ENCODE results near the gene PDE4D.
"Not testable (repeated sequence)": the region's sequence is repeated elsewhere in the genome, so short reads cannot be mapped to it uniquely, and the experiment has no call there.

PDE4D gene

DNA sequence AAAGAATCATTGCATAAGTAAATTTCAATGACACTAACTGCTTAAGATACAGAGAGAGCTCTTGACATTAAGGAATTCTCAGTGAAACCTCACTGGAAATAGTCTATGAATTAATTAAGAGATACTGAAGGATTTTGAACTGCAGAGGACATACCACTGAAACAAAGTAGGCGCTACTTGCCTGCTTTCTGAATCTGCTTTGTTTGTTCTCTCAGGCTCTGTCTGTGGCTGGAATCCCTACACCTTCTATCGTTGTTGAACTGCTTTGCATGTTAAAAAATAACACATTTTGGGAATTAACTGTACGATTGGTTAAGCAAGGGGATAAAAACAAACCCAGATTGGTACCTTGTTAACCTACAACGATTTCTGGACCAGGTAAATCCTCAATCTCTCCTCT is 435.2 kb downstream of the PDE4D start:
- DNase-seq, result no peak

DNA sequence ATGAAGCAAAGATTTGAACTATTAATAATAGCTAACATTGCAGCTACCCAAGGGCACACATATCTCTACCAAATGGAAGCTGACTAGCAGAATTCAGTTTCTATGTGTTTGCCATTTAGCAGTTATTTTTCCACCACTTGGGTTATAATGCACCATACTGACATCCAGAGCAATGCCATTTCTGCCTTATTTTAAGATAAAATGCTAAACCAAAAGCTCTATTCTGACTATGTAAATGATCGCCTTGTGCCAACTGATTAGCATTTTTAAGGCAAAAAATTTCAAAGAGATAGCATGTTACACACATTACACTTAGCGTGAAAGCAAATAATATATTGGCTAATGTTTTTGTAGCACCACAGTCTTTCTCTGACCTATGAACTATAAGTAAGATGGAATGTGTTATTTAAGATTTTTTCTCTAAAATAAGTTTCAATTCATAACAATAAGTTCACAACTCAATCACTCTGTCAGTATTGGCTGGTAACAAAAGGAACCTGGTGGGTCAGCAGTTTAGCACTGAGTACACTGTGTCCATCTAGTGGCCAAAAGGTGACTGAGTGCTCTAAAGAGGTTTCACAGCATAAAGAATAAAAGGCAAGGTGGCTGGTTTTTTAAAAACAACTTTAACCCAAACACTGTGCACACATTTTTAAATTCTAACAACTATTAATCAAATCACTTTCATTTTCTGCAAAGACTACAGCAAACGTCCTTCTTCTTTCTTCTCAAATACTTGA is 443.5 kb downstream of the PDE4D start:
- DNase-seq, result no peak

DNA sequence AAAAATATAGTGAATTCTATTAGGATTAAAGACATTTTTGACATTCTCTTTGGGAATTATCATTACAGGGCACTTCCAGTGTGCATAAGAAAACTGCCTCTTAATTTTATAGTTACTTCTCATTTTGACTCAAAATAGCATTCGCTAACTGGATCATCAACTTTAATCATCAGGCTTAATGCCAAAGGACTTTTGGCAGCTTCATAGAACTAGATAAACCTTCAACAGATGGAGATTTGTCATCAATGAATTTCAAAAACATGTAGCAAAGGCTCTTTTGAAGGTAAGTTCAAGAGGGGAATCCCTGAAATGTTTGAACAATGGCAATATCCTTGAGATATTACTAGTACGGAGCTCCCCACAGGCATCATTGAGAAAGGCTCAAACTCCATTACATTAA is 447.2 kb downstream of the PDE4D start:
- no peak for DNase-seq

DNA sequence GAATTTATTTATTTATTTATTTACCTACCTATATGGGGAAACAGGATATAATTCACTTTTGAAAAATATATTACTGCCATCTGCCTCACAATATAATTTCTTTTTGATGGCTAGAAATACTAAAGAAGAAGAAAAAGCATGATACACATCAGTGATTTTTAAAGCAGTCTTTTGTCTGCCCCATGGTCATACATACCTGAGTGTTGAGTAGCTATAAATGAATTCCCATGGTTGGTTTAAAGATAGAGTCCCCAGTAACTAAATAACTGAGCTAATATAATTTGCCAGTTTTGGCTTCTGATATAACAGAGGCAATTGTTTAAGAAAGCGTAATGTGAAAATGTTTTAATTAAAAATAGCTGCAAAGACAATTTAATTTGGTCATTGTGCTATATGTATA is 447.8 kb downstream of the PDE4D start:
- DNase-seq, result no peak

DNA sequence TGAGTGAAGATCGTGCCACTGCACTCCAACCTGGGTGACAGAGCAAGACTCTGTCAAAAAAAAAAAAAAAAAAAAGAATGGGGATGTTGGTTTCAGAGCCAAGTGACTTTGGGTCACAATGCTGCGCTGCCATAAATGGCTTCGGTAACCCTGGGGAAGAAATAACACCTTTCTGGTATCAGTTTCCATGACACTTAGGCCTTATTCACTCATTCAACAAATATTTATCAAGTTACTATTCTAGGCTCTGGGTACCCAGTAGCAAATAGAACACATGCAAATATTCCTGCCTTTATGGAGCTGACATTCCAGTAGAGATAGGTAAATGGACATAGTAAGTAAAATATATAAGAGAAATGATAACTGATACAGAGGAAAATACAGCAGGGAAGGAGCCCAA is 454.2 kb downstream of the PDE4D start:
- DNase-seq, result no peak

DNA sequence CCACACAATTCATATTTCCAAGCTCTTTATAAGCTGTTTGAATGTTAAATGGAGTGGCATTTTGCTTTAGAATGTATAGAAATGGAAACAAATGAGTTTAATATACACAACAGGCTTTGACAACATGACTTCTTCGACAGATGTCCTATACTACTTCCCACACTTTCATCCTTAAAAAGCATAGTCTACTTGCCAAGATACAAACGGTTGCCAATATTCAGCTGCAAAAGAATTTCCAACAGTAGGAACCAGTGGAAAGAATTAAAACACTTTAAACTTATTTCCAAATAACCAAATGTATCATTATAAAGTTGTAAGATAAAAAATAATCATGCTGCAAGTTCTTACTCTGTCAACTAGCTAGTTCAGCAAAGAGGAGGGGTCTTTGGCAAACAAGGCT is 456.4 kb downstream of the PDE4D start:
- DNase-seq, result no peak

DNA sequence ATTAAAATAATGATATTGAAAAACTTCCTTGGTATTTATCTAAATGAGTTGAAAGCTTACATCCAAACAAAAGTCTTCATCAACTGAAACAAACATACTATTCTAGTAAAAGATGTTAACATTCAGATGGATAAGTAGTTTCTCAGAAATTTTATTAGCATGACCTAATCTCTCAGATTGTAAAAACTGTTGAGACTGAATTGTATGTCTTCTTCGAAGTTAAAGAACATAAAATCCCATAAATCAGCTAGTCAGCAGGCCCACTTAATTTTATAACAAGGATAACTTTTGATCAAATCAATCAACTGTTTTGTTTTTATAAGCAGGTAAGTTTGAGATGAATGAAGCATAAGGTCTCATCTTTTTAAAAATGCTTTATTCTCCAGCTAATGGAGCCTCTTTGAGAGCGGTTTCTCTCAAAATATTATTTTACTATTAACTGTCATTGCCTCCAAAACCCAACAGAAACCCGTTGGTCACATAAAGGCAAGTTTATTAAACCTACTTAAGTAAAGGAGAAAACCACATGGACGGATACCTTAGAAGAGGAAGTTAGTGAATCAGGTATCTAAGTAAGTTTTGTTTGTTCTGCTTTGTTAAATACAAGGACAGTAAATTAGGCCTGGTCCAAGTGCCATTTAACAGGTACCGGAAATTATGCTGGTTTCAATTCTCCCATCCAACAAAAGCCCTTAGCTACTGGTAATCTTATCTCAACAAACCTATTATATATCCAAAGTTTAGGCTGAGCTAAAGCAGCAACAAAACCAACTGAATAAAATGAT is 457.0 kb downstream of the PDE4D start:
- DNase-seq, result no peak

DNA sequence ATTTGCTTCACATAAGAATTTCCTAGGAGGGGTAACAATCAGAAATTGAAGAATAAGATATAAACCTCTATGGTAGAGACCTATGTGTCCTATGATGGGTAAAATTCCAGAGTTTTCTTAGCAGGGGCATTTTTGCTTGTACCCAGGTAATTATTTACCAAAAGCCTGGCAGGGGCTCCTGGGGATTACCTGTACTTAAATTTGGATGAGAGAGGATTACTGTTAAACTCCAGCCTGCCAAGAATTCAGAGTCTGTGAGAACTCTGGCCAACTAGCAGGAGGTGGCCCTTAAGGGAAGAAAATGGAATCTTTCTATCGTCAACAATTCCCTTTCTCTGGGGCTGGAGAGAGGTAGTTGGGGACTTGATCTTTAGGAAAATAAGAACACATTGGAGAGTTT is 460.4 kb downstream of the PDE4D start:
- no peak for DNase-seq

DNA sequence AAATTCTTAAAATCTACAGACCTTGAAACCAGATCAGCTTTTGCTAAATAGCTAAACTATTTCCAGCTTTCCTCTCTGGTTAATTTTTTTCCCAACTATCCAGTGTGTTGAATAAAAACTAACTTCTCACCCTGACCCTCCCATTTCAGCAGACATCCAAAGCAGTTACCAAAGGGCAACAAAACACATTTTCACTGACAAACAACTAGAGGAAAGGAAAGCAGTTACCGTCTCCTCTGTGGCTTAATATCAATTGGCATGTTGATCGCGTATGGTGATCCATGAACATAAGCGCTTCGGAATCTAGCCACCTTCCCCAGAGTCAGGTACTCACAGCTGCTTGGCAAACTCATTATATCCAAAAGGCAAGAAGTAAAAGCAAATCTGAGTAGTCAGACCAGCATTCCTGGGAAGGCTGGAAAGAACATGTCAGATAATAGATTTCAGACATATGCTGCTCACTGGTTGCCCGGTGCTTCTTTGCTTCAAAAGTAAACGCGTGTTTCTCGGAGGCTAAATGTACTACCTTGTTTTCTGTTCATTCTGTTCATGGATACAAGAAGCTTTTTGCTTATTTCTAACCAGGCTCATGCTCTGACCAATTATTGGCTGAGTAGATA is 463.4 kb downstream of the PDE4D start:
- no peak for DNase-seq

DNA sequence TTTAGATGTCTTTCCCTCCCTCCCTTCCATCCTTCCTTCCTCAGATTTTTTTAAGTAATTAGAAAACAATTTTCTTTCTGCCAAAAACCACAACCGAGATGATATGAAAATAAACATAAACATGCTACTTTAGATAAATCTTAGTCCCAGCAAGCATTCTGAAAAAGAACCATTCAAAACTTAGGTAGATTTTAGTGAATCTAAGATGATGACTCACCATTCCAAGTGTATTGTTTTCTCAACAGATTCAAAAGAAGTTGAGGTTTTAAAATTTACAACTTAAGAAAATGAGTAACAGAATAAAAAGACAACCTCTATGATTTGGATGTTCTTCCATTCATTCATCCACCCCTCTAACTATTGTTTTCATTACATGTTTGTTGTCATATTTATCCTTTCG is 465.1 kb downstream of the PDE4D start:
- no peak for DNase-seq

DNA sequence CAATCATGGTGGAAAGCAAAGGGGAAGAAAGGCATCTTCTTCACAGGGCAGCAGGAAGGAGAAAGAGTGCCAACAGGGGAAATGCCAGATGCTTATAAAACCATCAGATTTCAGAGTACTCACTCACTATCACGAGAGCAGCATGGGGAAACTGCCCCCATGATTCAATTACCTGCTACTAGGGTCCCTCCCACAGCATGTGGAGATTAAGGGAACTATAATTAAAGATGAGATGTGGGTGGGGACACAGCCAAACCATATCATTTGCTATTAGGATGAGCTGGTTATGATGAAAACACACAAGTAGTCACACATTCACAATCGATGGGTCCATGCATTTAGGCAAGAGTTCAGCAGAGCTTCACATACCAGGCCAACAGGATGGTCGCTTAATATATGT is 469.0 kb downstream of the PDE4D start:
- DNase-seq, result no peak

DNA sequence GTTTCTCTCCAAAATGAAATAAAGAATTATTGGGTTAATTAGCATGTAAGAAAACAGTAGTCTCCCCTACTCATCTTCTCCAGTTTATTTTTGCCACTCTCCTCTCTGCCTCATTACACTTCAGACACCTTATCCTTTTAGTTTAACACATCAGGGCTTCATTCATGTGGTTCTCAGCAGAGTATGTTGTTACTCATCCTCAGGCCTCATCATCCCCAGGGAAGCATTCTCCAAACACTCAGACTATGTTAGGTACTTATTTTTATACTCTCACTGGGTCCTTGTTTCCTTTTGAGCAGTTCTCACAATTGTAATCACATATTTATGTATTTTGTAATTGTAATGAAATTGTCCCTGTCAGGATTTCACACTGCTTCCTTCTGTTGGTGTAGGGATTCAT is 470.5 kb downstream of the PDE4D start:
- no peak for DNase-seq

DNA sequence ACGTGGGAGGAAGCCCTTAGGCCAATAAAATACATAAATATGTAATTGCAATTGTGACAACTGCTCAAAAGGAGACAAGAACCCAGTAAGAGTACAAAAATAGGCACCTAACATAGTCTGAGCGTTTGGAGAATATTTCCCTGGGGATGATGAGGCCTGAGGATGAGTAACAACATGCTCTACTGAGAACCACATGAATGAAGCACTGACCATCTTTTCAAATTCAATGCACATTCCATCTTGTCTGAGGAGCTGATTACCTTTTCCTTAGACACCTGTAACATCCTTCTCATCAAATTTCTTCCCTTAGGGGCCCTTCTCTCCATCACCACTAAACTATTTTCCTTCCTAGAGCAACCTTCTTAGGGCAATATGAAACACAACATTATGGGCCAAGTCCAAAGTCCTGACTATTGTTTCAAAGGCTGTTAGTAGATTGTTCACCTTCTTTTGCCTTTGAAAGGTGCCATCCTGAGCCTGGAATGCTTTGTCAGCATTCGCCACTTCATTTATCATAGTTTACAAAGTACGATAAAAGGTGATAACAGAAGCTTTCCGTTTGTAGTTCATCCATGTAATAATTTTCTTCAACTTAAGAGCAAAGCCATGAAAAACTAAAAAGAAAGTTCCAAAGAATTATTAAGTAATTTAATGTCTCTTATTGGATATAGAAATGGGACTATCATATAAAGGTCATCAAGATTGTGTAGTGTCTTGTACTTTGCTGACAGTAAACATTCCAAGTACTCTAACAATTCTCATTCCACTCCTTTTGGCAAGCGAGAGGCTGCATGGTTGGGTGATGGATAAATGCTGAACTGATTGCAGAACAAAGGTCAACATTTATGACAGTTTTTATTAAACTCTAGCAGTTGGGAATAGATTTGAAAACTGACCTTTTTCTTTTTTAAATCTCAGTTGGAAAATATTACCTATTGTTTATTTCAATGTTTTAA is 471.3 kb downstream of the PDE4D start:
- DNase-seq, result no peak

DNA sequence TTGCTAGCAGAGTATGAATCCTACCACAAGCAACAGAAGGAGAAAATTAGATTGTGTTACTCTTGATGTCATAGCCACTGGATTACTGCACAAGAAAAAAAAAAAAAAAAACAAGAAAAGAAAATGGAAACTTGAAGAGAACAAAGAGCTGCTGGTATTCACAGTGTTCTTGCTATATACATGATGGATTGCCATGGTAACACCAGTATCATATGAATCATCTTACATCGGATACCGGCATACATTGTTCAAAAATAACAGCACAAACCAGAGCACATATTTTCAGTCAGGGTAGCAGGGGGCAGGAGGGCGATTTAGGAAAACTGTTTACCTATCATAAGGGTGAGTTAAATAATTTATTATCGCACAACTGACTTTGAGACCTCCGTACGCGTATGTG is 472.9 kb downstream of the PDE4D start:
- DNase-seq, result no peak

DNA sequence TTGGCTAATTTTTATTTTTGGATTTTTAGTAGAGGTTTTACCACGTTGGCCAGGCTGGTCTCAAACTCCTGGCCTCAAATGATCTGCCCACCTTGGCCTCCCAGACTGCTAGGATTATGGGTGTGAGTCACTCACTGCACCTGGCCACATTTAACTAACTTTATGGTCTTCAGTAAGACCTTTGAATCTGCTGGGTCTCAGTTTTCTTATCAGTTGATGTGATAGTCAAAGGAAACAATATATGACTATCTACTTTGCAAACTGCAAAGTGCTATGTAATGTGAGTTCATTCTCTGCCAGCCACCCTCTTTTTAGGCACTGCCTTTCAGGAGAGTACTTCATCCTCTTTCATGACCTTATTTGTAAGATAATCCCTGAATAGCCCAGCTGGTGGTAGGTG is 474.7 kb downstream of the PDE4D start:
- no peak for DNase-seq

DNA sequence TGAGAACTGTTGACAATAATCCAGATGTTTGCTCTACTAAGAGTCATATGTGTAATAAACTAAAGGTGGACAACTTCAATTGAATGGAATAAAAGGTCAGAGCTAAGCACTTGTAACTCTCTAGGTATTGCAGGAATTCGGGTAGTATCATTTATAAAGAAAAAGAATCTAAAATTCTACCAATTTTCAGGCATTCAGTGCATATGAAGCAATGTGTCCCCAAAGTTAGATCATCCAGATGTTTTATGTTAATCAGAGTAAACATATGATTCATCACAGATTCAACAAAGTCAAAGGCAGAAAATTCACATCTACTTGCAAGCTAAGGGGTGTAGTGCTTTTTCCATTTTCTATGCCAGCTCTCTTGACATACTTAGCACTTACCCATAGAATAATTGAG is 477.1 kb downstream of the PDE4D start:
- DNase-seq, result no peak

DNA sequence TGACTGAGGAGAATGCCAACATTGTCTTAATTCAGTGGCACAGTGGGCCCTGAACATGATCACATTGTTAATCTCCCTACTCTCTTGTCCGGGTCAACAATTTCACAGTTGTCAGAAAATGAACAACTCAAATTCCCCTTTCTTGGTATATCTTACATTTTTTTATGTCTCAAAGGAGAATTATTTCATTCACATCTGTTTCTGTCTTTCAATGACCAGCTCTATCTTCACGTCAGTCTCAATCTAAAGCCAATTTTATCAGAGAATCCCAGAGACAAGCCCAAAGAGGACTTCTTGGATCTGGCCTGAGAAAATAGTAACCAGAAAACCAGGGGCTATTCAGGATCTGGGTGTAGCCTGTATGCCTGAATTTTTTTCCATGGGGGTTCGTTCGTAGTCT is 477.5 kb downstream of the PDE4D start:
- DNase-seq, result no peak

DNA sequence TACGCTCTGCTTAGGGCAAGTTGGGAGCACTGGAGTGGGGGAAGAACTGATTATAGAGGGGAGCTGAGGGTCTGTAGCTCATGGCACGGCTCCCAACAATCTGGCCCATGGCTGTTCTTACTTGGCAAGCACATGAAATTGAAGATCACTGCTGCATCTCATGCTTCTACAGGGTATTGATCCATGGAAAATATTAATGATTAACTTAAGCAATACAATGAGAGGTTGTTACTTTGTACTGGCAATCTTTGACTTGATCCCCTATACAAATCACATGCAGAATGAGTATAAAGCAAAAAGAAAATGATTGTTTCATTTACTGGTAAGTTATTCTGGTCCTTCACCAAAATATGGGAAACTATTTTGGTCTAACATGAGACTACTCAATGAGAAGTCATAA is 481.1 kb downstream of the PDE4D start:
- no peak for DNase-seq

DNA sequence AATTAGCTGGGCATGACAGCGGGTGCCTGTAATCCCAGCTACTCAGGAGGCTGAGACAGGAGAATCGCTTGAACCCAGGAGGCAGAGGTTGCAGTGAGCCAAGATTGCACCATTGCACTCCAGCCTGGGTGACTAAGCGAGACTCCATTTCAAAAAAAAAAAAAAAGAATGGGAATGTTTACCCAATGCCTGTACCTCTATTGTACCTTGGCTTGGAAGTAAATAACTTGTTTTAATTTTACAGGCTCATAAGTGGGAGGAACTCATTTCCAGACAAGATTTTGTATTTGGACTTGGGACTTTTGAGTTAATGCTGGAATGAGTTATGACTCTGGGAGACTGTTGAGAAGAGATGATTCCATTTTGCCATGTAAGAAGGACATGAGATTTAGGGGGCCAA is 484.5 kb downstream of the PDE4D start:
- not testable (repeated sequence) for DNase-seq

DNA sequence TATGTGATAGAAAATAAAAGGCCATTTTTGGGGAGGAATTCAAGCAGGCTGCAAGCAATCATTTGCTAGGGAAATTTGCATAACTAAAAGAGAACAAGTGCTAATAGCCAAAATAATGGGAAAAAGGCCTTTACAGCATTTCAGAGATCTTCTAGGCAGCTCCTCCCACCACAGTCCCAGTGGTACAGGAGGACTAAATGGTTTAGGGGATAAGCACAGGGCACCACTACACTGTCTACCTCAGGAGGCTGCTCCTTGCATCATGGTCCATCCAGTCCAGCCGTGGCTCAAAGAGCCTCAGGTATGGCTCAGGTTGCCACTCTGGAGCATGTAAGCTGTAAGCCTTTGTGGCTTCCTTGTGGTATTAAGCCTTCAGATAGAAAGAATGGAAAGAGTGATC is 485.6 kb downstream of the PDE4D start:
- DNase-seq, result no peak

DNA sequence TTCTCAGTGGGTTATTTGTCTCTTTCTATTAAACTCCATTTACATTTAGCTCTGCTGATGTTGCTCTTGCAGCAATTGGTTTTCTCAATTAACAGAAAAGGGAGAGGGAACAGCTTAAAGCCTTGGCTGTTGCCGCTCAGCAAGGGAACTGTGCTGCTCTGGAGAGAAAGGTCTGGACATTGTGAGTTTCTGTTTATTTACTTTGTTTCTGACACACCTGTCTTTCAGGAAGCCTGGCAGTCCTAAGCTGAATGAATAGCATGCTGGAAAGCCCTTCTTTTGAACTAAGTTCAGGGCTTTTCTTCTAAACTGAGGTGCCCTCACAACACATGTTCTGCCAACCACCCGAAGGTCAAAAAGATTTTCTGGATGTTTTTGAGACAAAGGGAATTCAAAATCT is 491.9 kb downstream of the PDE4D start:
- DNase-seq, result no peak

DNA sequence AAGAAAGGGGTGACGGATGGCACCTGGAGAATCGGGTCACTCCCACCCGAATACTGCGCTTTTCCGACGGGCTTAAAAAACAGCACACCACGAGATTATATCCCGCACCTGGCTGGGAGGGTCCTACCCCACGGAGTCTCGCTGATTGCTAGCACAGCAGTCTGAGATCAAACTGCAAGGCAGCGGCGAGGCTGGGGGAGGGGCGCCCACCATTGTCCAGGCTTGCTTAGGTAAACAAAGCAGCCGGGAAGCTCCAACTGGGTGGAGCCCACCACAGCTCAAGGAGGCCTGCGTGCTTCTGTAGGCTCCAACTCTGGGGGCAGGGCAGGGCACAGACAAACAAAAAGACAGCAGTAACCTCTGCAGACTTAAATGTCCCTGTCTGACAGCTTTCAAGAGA is 498.6 kb downstream of the PDE4D start:
- DNase-seq, result not testable (repeated sequence)

Measured in DMS79 (cell line).